GM18498 (cell line): ENCODE results near the gene ADIPOR2.

Experiments used
- ATAC-seq: cut with Tn5 transposase; IDR thresholded peaks from one replicate; pipeline ENCODE4 v1.9.1; 2021; ENCODE audit warnings: mild to moderate bottlenecking, moderate library complexity; ENCODE audit not compliant: unreplicated experiment

ADIPOR2 gene

GRCh38 chr12:1768615-1769014 lies 77.7 kb downstream of the ADIPOR2 start:
- ATAC-seq: no peak

GRCh38 chr12:1769809-1770494 lies 79.1 kb downstream of the ADIPOR2 start:
- ATAC-seq: no peak

- no peak for ATAC-seq
Measured at GRCh38 chr12:1773937-1774655, 83.2 kb downstream of the ADIPOR2 start.

- ATAC-seq: no peak
Measured at GRCh38 chr12:1776170-1776921, 85.5 kb downstream of the ADIPOR2 start.

GRCh38 chr12:1777798-1778197 lies 86.9 kb downstream of the ADIPOR2 start:
- no peak for ATAC-seq

GRCh38 chr12:1778911-1779310 lies 88.0 kb downstream of the ADIPOR2 start:
- ATAC-seq: no peak

GRCh38 chr12:1779783-1780182 lies 88.9 kb downstream of the ADIPOR2 start:
- no peak for ATAC-seq

GRCh38 chr12:1781772-1782171 lies 90.9 kb downstream of the ADIPOR2 start:
- no peak for ATAC-seq

- no peak for ATAC-seq
Measured at GRCh38 chr12:1782215-1782614, 91.3 kb downstream of the ADIPOR2 start.

GRCh38 chr12:1787714-1788113 lies 96.8 kb downstream of the ADIPOR2 start:
- no peak for ATAC-seq

GRCh38 chr12:1790444-1790843 lies 99.6 kb downstream of the ADIPOR2 start:
- no peak for ATAC-seq

- ATAC-seq: no peak
Measured at GRCh38 chr12:1791104-1791841, 100.4 kb downstream of the ADIPOR2 start.

- no peak for ATAC-seq
Measured at GRCh38 chr12:1792406-1792805, 101.5 kb downstream of the ADIPOR2 start.

- no peak for ATAC-seq
Measured at GRCh38 chr12:1793426-1794210, 102.7 kb downstream of the ADIPOR2 start.

GRCh38 chr12:1794440-1795090 lies 103.7 kb downstream of the ADIPOR2 start:
- no peak for ATAC-seq

GRCh38 chr12:1795221-1795784 lies 104.4 kb downstream of the ADIPOR2 start:
- no peak for ATAC-seq

- ATAC-seq: peak; percentile 92
Measured at GRCh38 chr12:1795785-1796514, 105.1 kb downstream of the ADIPOR2 start.

- ATAC-seq: peak; percentile 29
Measured at GRCh38 chr12:1796515-1797010, 105.7 kb downstream of the ADIPOR2 start.
